Measurements from ENCODE around the gene RPS27L. TPM values are rescaled to one million over a fixed set of nuclear protein-coding genes. Genes with fewer than 3 reads are reported as not detected.

RPS27L gene
- total and polyA plus RNA-seq, 9 of the 15 experiments (the other 6 are each of a cell fraction or from before 2014, with no cell fraction given): 72.2 to 382 (median 116) TPM

DNA sequence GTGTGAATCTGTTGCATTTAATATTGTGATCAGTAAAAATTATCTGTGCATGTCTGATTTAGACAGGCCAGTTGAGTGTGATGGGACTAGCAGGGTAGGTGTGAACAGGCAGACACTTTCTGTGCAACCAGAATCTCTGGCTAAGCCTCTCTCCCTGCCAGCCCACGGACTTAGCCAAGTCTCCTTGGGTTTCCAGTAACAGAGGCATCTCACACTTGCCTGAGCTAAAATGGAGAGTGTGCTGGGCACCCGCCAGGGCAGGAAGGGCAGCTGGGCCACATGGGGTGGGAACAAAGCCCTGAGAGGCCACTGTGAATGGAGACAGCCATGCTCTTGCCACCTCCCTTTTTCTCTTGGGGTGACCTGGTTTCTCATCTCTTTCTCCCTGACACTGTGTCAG lies 12.5 kb upstream of the RPS27L start (continued):
- TF ChIP-seq FIP1L1 (IDR thresholded peaks at IDR 0.05; ENCODE audit: low read depth, low read length, poor library complexity, severe bottlenecking): no peak
- TF ChIP-seq SOX6 (IDR thresholded peaks at IDR 0.05): no peak
- no peak for TF ChIP-seq POLR2G (IDR thresholded peaks at IDR 0.05; ENCODE audit: low read depth, low read length)
- TF ChIP-seq ZNF134 (CRISPR knock-in tag; conservative IDR thresholded peaks at IDR 0.05): no peak
- TF ChIP-seq ZNF431 (CRISPR knock-in tag; IDR thresholded peaks at IDR 0.05): no peak

DNA sequence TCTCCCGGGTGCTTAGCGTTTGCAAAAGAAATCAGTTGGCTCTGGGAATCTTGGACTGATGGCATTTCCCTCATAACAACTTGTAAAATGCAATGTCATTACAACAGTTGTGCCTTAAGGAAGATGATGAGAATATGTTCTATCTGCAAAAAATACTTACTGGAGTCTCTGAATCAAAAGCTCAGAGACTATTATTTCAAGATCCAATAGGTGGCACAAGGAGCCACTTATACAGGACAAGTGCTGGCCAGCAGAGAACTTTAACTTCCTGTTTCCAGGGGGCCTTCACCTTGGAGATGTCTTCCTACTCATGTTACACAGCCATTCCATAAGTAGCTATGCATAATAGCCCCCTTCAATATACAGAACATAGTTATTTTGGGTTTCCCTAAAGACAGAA lies 8.9 kb upstream of the RPS27L start:
- peak in 2 of 4 experiments; percentile 51 to 60 for DNase-seq (ENCODE audit: extremely low read depth in 1 of 4, low spot score in 3 of 4)
- intact Hi-C loops (cut with micrococcal nuclease) (loop anchor here (10.0 kb wide), 1 partner anchor 239 kb away; no protein-coding TSS in a partner anchor), in situ Hi-C loops (cut with MboI) (no loop called here)
- CTCF ChIA-PET (ENCODE audit: low intra/inter-chr PET ratio): interaction anchor here (1.0 kb wide), 1 partner anchor 237 kb away, joined by 3 read pairs; no protein-coding TSS in a partner anchor
- H3K9me1 ChIP-seq (ENCODE audit: control insufficient read depth, insufficient read depth, low read length): no peaks in the 10 kb centered on the region
- no peaks in the 10 kb centered on the region for H3K79me2 ChIP-seq (ENCODE audit: control insufficient read depth, insufficient read depth, low read length)
- no peak overlapping the region for H3K4me3 ChIP-seq
- no peak overlapping the region for H3K4me2 ChIP-seq (ENCODE audit: insufficient read depth, low read length)
- H4K20me1 ChIP-seq (replicated peaks; ENCODE audit: control insufficient read depth, insufficient read depth, low read length): no peaks in the 10 kb centered on the region
- H2AFZ ChIP-seq (ENCODE audit: low read depth, low read length): peak overlapping the region; percentile 80
- POLR2A ChIA-PET: interaction anchor here (1.3 to 1.5 kb wide), 5 partner anchors 9 to 126 kb away, joined by 3 to 8 read pairs (median 4); partner anchors contain the start of gene RPS27L
- no peak overlapping the region for H3K27ac ChIP-seq (ENCODE audit: extremely low read depth, low read depth, low read length)
- no peaks in the 10 kb centered on the region for H3K9me3 ChIP-seq (replicated peaks; ENCODE audit: control insufficient read depth, insufficient read depth, low read depth, low read length)
- peak; percentile 87 for FAIRE-seq
- no peak overlapping the region for H3K9ac ChIP-seq (ENCODE audit: insufficient read depth in 1 of 2, low read depth in 2 of 2, low read length in 2 of 2)
- H3K27me3 ChIP-seq (ENCODE audit: control insufficient read depth in 2 of 2, insufficient read depth in 2 of 2, low read length in 2 of 2): no peaks in the 10 kb centered on the region
- H3K4me1 ChIP-seq (replicated peaks in 1 of 2; ENCODE audit: control insufficient read depth in 2 of 2, insufficient read depth in 2 of 2, low read length in 2 of 2): no peaks in the 10 kb centered on the region
- peak; percentile 90 for ATAC-seq
- WGBS (ENCODE audit: insufficient coverage, low coverage, missing lambda C conversion rate): 86% methylated on average over 2 of the region's 2 CpGs
- no peaks in the 10 kb centered on the region for H3K36me3 ChIP-seq (ENCODE audit: control insufficient read depth, insufficient read depth, low read length)
- no TSS peak for BruUV-seq (replicated peaks)
- TF ChIP-seq SMC3 (conservative IDR thresholded peaks at IDR 0.05; ENCODE audit: insufficient read depth, low read depth, low read length) (0 out of 2 replicates have a peak, but pooled peaks have one; percentile 33), ETV1 (tag; conservative IDR thresholded peaks at IDR 0.05; ENCODE audit: low read depth) (peak; percentile 60), RFX1 (IDR thresholded peaks at IDR 0.05) (peak; percentile 43), GATAD2B (IDR thresholded peaks at IDR 0.05; ENCODE audit: borderline replicate concordance) (peak; percentile 43; the same call in 1 of the 2 replicates)
- TF ChIP-seq, protein P1, sequence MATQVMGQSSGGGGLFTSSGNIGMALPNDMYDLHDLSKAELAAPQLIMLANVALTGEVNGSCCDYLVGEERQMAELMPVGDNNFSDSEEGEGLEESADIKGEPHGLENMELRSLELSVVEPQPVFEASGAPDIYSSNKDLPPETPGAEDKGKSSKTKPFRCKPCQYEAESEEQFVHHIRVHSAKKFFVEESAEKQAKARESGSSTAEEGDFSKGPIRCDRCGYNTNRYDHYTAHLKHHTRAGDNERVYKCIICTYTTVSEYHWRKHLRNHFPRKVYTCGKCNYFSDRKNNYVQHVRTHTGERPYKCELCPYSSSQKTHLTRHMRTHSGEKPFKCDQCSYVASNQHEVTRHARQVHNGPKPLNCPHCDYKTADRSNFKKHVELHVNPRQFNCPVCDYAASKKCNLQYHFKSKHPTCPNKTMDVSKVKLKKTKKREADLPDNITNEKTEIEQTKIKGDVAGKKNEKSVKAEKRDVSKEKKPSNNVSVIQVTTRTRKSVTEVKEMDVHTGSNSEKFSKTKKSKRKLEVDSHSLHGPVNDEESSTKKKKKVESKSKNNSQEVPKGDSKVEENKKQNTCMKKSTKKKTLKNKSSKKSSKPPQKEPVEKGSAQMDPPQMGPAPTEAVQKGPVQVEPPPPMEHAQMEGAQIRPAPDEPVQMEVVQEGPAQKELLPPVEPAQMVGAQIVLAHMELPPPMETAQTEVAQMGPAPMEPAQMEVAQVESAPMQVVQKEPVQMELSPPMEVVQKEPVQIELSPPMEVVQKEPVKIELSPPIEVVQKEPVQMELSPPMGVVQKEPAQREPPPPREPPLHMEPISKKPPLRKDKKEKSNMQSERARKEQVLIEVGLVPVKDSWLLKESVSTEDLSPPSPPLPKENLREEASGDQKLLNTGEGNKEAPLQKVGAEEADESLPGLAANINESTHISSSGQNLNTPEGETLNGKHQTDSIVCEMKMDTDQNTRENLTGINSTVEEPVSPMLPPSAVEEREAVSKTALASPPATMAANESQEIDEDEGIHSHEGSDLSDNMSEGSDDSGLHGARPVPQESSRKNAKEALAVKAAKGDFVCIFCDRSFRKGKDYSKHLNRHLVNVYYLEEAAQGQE (IDR thresholded peaks at IDR 0.05; ENCODE audit: borderline replicate concordance): peak; percentile 63; the same call in 1 of the 2 replicates
- TF ChIP-seq, protein P1 (CRISPR knock-in tag; IDR thresholded peaks at IDR 0.05; ENCODE audit: low read depth): no peak
- TF ChIP-seq, protein P2, sequence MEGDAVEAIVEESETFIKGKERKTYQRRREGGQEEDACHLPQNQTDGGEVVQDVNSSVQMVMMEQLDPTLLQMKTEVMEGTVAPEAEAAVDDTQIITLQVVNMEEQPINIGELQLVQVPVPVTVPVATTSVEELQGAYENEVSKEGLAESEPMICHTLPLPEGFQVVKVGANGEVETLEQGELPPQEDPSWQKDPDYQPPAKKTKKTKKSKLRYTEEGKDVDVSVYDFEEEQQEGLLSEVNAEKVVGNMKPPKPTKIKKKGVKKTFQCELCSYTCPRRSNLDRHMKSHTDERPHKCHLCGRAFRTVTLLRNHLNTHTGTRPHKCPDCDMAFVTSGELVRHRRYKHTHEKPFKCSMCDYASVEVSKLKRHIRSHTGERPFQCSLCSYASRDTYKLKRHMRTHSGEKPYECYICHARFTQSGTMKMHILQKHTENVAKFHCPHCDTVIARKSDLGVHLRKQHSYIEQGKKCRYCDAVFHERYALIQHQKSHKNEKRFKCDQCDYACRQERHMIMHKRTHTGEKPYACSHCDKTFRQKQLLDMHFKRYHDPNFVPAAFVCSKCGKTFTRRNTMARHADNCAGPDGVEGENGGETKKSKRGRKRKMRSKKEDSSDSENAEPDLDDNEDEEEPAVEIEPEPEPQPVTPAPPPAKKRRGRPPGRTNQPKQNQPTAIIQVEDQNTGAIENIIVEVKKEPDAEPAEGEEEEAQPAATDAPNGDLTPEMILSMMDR (IDR thresholded peaks at IDR 0.05 in 2 of 3, conservative IDR thresholded peaks at IDR 0.05 in 1 of 3; ENCODE audit: insufficient read depth in 2 of 3, low read depth in 1 of 3, low read length in 3 of 3): peak; percentile 23 to 60 (median 37); a peak in 3 of 6 replicates

All from K562 (cell line).